Upper lobe of right lung (tissue), 1 donor: Measurements from ENCODE around the gene EMP3. TPM values are rescaled to one million over a fixed set of nuclear protein-coding genes. Genes with fewer than 3 reads are reported as not detected.

Experiments used
- ATAC-seq: fragments of 200-7000 bp; cut with Tn5 transposase; one replicate; pipeline ENCODE4 v1.9.1; 2020; ENCODE audit warnings: mild to moderate bottlenecking, moderate library complexity
- DNase-seq: peaks from one replicate; pipeline ENCODE4 v3.0.0-alpha.2; 2020
- H3K27ac ChIP-seq: fragments of 200-600 bp; one replicate; pipeline ENCODE4 v1.8.0; 2022
- H3K27me3 ChIP-seq: fragments of 200-600 bp; one replicate; pipeline ENCODE4 v1.8.0; 2022; ENCODE audit warnings: mild to moderate bottlenecking
- H3K36me3 ChIP-seq: fragments of 200-600 bp; one replicate; pipeline ENCODE4 v1.8.0; 2022
- H3K4me1 ChIP-seq: fragments of 200-600 bp; one replicate; pipeline ENCODE4 v1.8.0; 2022
- H3K4me3 ChIP-seq: fragments of 200-600 bp; one replicate; pipeline ENCODE4 v1.8.0; 2022; ENCODE audit warnings: mild to moderate bottlenecking
- H3K9me3 ChIP-seq: fragments of 200-600 bp; one replicate; pipeline ENCODE4 v1.8.0; 2022
- CTCF ChIP-seq: fragments of 200-600 bp; IDR thresholded peaks from one replicate; pipeline ENCODE4 v1.8.0; 2022; ENCODE audit warnings: antibody characterized with exemption
- intact Hi-C: fragments of 100-400 bp; cut with DNase I; formaldehyde crosslinking; loops from one replicate; pipeline ENCODE4 v1.11.0; 2022
- total RNA-seq: library from RNA; stranded (reverse); fragmentation: NEBNext Ultra II Directional; extraction: Animal tissue kit (Norgen Biotek cat#: 25700); gene quantifications from one replicate; pipeline ENCODE4 v1.2.1, GENCODE V29; 2021
- donor health status: DM: no; HTN: yes; CAD: no; lungs with severe emphysema.

EMP3 gene
- total RNA-seq, 1 donor from 2014 or later, result 87.8 TPM

GRCh38 chr19:48297975-48298374 lies 27.4 kb upstream of the EMP3 start:
- intact Hi-C loops, result no loop called here
- H3K36me3 ChIP-seq, result no peaks in the 10 kb centered on the region
- peak; percentile 8 for ATAC-seq

GRCh38 chr19:48301886-48302599 lies 23.3 kb upstream of the EMP3 start:
- H3K27ac ChIP-seq, result no peak overlapping the region
- no peak for TF ChIP-seq CTCF
- intact Hi-C loops, result no loop called here
- no peaks in the 10 kb centered on the region for H3K27me3 ChIP-seq
- DNase-seq, result no peak
- H3K4me3 ChIP-seq, result no peak overlapping the region
- H3K9me3 ChIP-seq, result no peaks in the 10 kb centered on the region
- ATAC-seq, result no peak
- H3K4me1 ChIP-seq, result no peaks in the 10 kb centered on the region
- H3K36me3 ChIP-seq, result no peaks in the 10 kb centered on the region

More at GRCh38 chr19:48297975-48298374, 27.4 kb upstream of the EMP3 start:
- DNase-seq, result no peak
- Histone ChIP-seq H3K27ac (no peak overlapping the region), H3K9me3 (no peaks in the 10 kb centered on the region), H3K4me1 (no peaks in the 10 kb centered on the region), H3K4me3 (no peak overlapping the region), H3K27me3 (peaks cover 5% of the 10 kb centered on the region)
- TF ChIP-seq CTCF, result no peak

GRCh38 chr19:48302600-48302959 lies 22.8 kb upstream of the EMP3 start:
- TF ChIP-seq CTCF, result no peak
- intact Hi-C loops, result no loop called here
- ATAC-seq (no peak), DNase-seq (no peak)
- H3K27ac ChIP-seq, result no peak overlapping the region
- H3K9me3 ChIP-seq, result no peaks in the 10 kb centered on the region
- H3K36me3 ChIP-seq, result no peaks in the 10 kb centered on the region
- H3K4me3 ChIP-seq, result no peak overlapping the region
- no peaks in the 10 kb centered on the region for H3K27me3 ChIP-seq
- no peaks in the 10 kb centered on the region for H3K4me1 ChIP-seq

GRCh38 chr19:48303367-48303766 lies 22.0 kb upstream of the EMP3 start:
- Histone ChIP-seq H3K4me1 (no peaks in the 10 kb centered on the region), H3K27me3 (no peaks in the 10 kb centered on the region), H3K36me3 (no peaks in the 10 kb centered on the region), H3K9me3 (no peaks in the 10 kb centered on the region), H3K27ac (no peak overlapping the region), H3K4me3 (no peak overlapping the region)
- no peak for DNase-seq
- intact Hi-C loops, result no loop called here
- ATAC-seq, result peak; percentile 9
- TF ChIP-seq CTCF, result no peak

GRCh38 chr19:48303866-48304265 lies 21.5 kb upstream of the EMP3 start:
- no peak overlapping the region for H3K4me3 ChIP-seq
- no peaks in the 10 kb centered on the region for H3K9me3 ChIP-seq
- no peaks in the 10 kb centered on the region for H3K27me3 ChIP-seq
- H3K27ac ChIP-seq, result no peak overlapping the region
- no peaks in the 10 kb centered on the region for H3K36me3 ChIP-seq
- TF ChIP-seq CTCF, result no peak
- intact Hi-C loops, result no loop called here
- peak; percentile 10 for ATAC-seq
- H3K4me1 ChIP-seq, result no peaks in the 10 kb centered on the region
- no peak for DNase-seq
